ENCODE data around the gene CATSPERE. TPM values are rescaled to one million over a fixed set of nuclear protein-coding genes. Genes with fewer than 3 reads are reported as not detected.

CATSPERE gene
- total and polyA plus RNA-seq, 9 of the 15 experiments (the other 6 are each of a cell fraction or from before 2014, with no cell fraction given), result 0.06 to 0.16 (median 0.09) TPM; not detected in 3

DNA sequence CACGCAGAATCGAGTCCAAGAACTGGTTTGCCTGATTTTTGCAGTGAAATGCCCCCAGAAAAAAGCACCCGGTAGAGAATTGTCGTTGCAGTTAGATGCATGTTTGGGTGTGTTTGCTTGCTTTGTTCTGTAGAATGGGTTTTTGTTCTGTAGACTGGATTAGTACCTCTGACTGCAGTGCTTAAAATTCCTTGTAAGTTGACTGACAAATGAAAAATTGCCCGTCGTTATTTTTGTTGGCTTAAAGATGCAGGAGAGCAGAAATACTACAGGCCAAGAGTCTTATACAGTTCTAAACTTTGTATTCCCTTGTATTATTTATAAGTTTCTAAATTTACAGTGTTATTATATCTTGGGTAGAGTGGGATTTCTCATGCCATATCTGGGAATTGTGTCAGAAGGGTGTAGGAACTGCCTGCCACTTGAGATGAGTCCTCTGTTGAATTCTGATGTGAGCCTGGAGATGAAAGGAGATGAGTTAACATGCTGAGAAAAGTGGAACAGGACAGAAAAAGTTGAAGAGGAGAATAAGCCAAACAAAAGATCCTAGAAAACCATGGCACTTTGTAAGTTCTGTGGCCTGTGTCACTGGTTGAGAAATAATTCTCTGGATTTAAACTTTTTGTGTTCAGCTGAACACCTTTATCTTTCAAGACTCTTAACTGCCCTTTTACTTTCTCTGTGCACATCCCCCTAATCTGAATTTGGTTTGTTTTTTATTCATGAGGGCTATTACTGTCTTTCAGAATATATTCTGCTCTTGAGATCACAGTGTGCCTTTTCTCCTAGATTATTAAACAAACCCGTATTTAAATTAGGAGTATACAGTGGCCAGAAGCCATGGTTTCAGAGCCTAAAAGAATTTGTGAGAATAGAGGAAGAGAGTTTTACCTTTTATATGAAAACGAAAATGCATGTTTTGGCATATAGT, 193.3 kb downstream of the CATSPERE start (continued):
- TF ChIP-seq ARID4B (CRISPR knock-in tag; IDR thresholded peaks at IDR 0.05) (no peak), DLX4 (CRISPR knock-in tag; IDR thresholded peaks at IDR 0.05) (no peak), RFX5 (IDR thresholded peaks at IDR 0.05; ENCODE audit: low read depth, low read length) (no peak), USF1 (CRISPR knock-in tag; IDR thresholded peaks at IDR 0.05) (no peak), ZNF146 (CRISPR knock-in tag; IDR thresholded peaks at IDR 0.05; ENCODE audit: unreplicated experiment) (no peak), ZEB2 (IDR thresholded peaks at IDR 0.05) (no peak), SP1 (CRISPR knock-in tag; IDR thresholded peaks at IDR 0.05) (0 out of 2 replicates have a peak, but pooled peaks have one; percentile 18), ZBTB40 (IDR thresholded peaks at IDR 0.05) (no peak), ZBTB40 (CRISPR knock-in tag; IDR thresholded peaks at IDR 0.05) (no peak), ZNF75A (CRISPR knock-in tag; IDR thresholded peaks at IDR 0.05) (no peak)
- TF ChIP-seq, protein P1, sequence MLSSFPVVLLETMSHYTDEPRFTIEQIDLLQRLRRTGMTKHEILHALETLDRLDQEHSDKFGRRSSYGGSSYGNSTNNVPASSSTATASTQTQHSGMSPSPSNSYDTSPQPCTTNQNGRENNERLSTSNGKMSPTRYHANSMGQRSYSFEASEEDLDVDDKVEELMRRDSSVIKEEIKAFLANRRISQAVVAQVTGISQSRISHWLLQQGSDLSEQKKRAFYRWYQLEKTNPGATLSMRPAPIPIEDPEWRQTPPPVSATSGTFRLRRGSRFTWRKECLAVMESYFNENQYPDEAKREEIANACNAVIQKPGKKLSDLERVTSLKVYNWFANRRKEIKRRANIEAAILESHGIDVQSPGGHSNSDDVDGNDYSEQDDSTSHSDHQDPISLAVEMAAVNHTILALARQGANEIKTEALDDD (IDR thresholded peaks at IDR 0.05), result 0 out of 2 replicates have a peak, but pooled peaks have one; percentile 4
